MM.1S (cell line): Measurements from ENCODE around the gene ADAMTSL1.

Source experiments
- DNase-seq: peaks from one replicate; pipeline ENCODE4 v3.0.0-alpha.2; 2015
- H2AFZ ChIP-seq: fragments of 300-600 bp; sonication (generic); 2 replicates; pipeline ENCODE4 v1.6.0; 2016; ENCODE audit warnings: antibody characterized with exemption, low read length
- H3F3A ChIP-seq: fragments of 300-600 bp; sonication (generic); 2 replicates; pipeline ENCODE4 v1.6.1; 2016; ENCODE audit warnings: mild to moderate bottlenecking, antibody characterized with exemption, low read length, moderate library complexity, mixed read lengths; ENCODE audit not compliant: insufficient read depth
- H3K27ac ChIP-seq: fragments of 300-600 bp; sonication (generic); 2 replicates; pipeline ENCODE4 v1.5.1; 2016; ENCODE audit warnings: mild to moderate bottlenecking, low read length
- H3K27me3 ChIP-seq: fragments of 300-600 bp; sonication (generic); replicated peaks from 2 replicates; pipeline ENCODE4 v1.6.0; 2016; ENCODE audit warnings: low read length; ENCODE audit not compliant: insufficient read depth
- H3K36me3 ChIP-seq: fragments of 300-600 bp; sonication (generic); replicated peaks from 2 replicates; pipeline ENCODE4 v1.6.1; 2016; ENCODE audit warnings: mild to moderate bottlenecking, low read length, mixed read lengths; ENCODE audit not compliant: insufficient read depth
- H3K4me1 ChIP-seq: fragments of 300-600 bp; sonication (generic); 2 replicates; pipeline ENCODE4 v1.6.1; 2016; ENCODE audit warnings: low read length, mixed read lengths
- H3K4me2 ChIP-seq: fragments of 300-600 bp; sonication (generic); 2 replicates; pipeline ENCODE4 v1.6.0; 2016; ENCODE audit warnings: low read depth, low read length
- H3K4me3 ChIP-seq: fragments of 300-600 bp; sonication (generic); 2 replicates; pipeline ENCODE4 v1.5.1; 2016; ENCODE audit warnings: low read length, mixed read lengths
- H3K79me2 ChIP-seq: fragments of 300-600 bp; sonication (generic); 2 replicates; pipeline ENCODE4 v1.6.1; 2016; ENCODE audit warnings: mixed run types, low read length, mixed read lengths
- H3K9ac ChIP-seq: fragments of 300-600 bp; sonication (generic); 2 replicates; pipeline ENCODE4 v1.6.1; 2016; ENCODE audit warnings: low read length, mixed read lengths
- H3K9me2 ChIP-seq: fragments of 300-600 bp; sonication (generic); replicated peaks from 2 replicates; pipeline ENCODE4 v1.6.1; 2016; ENCODE audit warnings: mild to moderate bottlenecking, low read length, mixed read lengths; ENCODE audit not compliant: insufficient read depth
- H3K9me3 ChIP-seq: fragments of 300-600 bp; sonication (generic); replicated peaks from 2 replicates; pipeline ENCODE4 v1.6.1; 2016; ENCODE audit warnings: mild to moderate bottlenecking, low read length, mixed read lengths; ENCODE audit not compliant: insufficient read depth
- H4K20me1 ChIP-seq: fragments of 300-600 bp; sonication (generic); 2 replicates; pipeline ENCODE4 v1.6.1; 2016; ENCODE audit warnings: mild to moderate bottlenecking, low read length, moderate library complexity, mixed read lengths; ENCODE audit not compliant: insufficient read depth
- EZH2 ChIP-seq: fragments of 300-600 bp; sonication (generic); optimal IDR thresholded peaks from 2 replicates; pipeline ENCODE3; 2017; ENCODE audit warnings: low read depth, mild to moderate bottlenecking, antibody characterized with exemption, low read length, mixed read lengths
- EZH2phosphoT487 ChIP-seq: fragments of 300-600 bp; sonication (generic); IDR thresholded peaks from 2 replicates; pipeline ENCODE4 v1.6.1; 2018; ENCODE audit warnings: antibody characterized with exemption, low read length
- TF ChIP-seq, protein P1 (sequence below): fragments of 300-600 bp; sonication (generic); IDR thresholded peaks from 2 replicates; pipeline ENCODE4 v1.5.1; 2016; ENCODE audit warnings: antibody characterized with exemption, low read length, mixed read lengths

Gene ADAMTSL1

GRCh38 chr9:18606846-18607245 lies 132.9 kb downstream of the ADAMTSL1 start:
- H3F3A ChIP-seq: no peaks in the 10 kb centered on the region

DNA sequence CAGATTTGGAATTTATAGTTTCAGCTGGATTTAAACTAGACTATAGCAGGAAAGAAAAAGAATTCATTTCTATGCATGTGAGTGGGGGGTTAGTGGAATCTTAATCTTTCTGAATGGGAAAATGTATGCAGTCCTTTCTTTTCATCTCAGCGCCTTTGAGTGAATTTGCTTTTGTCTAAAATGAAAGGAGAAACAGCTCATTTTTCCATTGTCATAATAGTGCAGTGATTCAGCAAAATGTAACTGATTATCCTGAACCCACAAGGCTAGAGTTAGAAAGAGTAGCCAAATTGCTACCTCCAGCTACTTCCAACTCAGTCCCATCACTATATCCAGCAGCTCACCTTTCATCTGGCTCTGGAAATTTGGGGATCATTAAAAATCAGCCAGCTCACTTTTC lies 134.4 kb downstream of the ADAMTSL1 start:
- H2AFZ ChIP-seq: no peak overlapping the region
- no peaks in the 10 kb centered on the region for H3K79me2 ChIP-seq
- no peaks in the 10 kb centered on the region for H3F3A ChIP-seq
- H3K36me3 ChIP-seq: no peaks in the 10 kb centered on the region
- H3K4me1 ChIP-seq: no peaks in the 10 kb centered on the region
- H3K9me3 ChIP-seq: no peaks in the 10 kb centered on the region
- no peak for TF ChIP-seq EZH2
- no peak overlapping the region for H3K4me3 ChIP-seq
- H3K4me2 ChIP-seq: no peak overlapping the region
- no peaks in the 10 kb centered on the region for H3K27me3 ChIP-seq
- H3K9me2 ChIP-seq: no peaks in the 10 kb centered on the region
- H4K20me1 ChIP-seq: no peaks in the 10 kb centered on the region
- no peak overlapping the region for H3K27ac ChIP-seq
- DNase-seq: no peak
- H3K9ac ChIP-seq: no peak overlapping the region

More at GRCh38 chr9:18606846-18607245, 132.9 kb downstream of the ADAMTSL1 start:
- Histone ChIP-seq H3K27ac (no peak overlapping the region), H3K4me3 (no peak overlapping the region), H3K9ac (no peak overlapping the region), H3K27me3 (no peaks in the 10 kb centered on the region), H3K36me3 (no peaks in the 10 kb centered on the region), H2AFZ (no peak overlapping the region), H3K4me2 (no peak overlapping the region), H3K9me2 (no peaks in the 10 kb centered on the region), H3K79me2 (no peaks in the 10 kb centered on the region), H3K9me3 (no peaks in the 10 kb centered on the region), H3K4me1 (no peaks in the 10 kb centered on the region), H4K20me1 (no peaks in the 10 kb centered on the region)
- TF ChIP-seq, protein P1, sequence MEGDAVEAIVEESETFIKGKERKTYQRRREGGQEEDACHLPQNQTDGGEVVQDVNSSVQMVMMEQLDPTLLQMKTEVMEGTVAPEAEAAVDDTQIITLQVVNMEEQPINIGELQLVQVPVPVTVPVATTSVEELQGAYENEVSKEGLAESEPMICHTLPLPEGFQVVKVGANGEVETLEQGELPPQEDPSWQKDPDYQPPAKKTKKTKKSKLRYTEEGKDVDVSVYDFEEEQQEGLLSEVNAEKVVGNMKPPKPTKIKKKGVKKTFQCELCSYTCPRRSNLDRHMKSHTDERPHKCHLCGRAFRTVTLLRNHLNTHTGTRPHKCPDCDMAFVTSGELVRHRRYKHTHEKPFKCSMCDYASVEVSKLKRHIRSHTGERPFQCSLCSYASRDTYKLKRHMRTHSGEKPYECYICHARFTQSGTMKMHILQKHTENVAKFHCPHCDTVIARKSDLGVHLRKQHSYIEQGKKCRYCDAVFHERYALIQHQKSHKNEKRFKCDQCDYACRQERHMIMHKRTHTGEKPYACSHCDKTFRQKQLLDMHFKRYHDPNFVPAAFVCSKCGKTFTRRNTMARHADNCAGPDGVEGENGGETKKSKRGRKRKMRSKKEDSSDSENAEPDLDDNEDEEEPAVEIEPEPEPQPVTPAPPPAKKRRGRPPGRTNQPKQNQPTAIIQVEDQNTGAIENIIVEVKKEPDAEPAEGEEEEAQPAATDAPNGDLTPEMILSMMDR: no peak
- no peak for TF ChIP-seq EZH2
- TF ChIP-seq EZH2phosphoT487: no peak
- no peak for DNase-seq

DNA sequence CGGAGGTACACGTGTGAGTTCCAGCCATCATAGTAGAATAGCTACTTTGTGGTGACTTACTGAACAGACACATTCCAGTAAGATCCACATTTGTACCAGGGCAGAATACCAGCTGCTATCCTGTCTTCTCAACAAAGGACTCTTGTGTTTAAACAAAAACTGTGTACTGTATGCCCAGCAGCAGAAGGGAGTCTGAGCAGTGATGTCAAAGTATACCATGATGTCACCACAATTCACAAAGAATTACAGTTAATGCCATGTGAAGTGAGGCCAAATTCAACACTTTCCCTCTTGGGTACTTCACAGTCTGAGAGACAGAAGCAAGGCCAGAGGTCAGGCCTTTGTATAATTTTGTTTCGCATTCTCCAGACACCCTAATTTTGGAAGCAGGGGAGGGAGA lies 137.0 kb downstream of the ADAMTSL1 start:
- no peak overlapping the region for H3K4me2 ChIP-seq
- H2AFZ ChIP-seq: no peak overlapping the region
- no peaks in the 10 kb centered on the region for H3K4me1 ChIP-seq
- H3K36me3 ChIP-seq: no peaks in the 10 kb centered on the region
- TF ChIP-seq EZH2phosphoT487: no peak
- no peak for TF ChIP-seq EZH2
- TF ChIP-seq, protein P1: no peak
- H3K79me2 ChIP-seq: no peaks in the 10 kb centered on the region
- H3K4me3 ChIP-seq: no peak overlapping the region
- H3K27me3 ChIP-seq: no peaks in the 10 kb centered on the region
- no peak overlapping the region for H3K27ac ChIP-seq
- no peak for DNase-seq
- H3K9ac ChIP-seq: no peak overlapping the region
- H3K9me3 ChIP-seq: no peaks in the 10 kb centered on the region
- no peaks in the 10 kb centered on the region for H3K9me2 ChIP-seq
- no peaks in the 10 kb centered on the region for H4K20me1 ChIP-seq
- H3F3A ChIP-seq: no peaks in the 10 kb centered on the region

DNA sequence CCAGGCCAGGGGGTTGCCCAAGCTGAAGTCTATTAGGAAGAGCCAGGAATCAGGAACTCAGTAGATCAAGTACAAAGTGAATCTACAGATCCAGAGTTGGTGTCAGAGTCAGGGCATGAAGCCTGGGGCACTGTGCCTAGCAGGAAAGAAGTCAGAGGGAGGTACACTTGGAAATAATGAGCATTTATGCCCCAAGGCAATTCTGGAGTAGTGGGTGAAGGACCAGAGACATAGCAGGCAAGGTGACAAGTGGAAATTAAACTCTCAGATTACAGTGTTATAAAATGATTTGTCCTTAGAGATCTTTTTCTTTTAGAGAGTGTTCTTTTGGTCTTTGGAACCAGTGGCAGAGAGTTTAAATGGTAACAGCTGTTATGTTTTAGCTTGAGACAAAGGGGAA lies 138.0 kb downstream of the ADAMTSL1 start:
- no peaks in the 10 kb centered on the region for H3K9me2 ChIP-seq
- H2AFZ ChIP-seq: no peak overlapping the region
- H3K4me2 ChIP-seq: no peak overlapping the region
- H3K27ac ChIP-seq: no peak overlapping the region
- TF ChIP-seq EZH2 (no peak), EZH2phosphoT487 (no peak)
- TF ChIP-seq, protein P1: no peak
- no peaks in the 10 kb centered on the region for H3K36me3 ChIP-seq
- no peaks in the 10 kb centered on the region for H3K27me3 ChIP-seq
- no peaks in the 10 kb centered on the region for H4K20me1 ChIP-seq
- H3K4me3 ChIP-seq: no peak overlapping the region
- H3K79me2 ChIP-seq: no peaks in the 10 kb centered on the region
- no peaks in the 10 kb centered on the region for H3F3A ChIP-seq
- no peak for DNase-seq
- no peaks in the 10 kb centered on the region for H3K4me1 ChIP-seq
- H3K9me3 ChIP-seq: no peaks in the 10 kb centered on the region
- no peak overlapping the region for H3K9ac ChIP-seq
